GM12873 (cell line): ENCODE data around the gene ARL6IP6.

ENCODE experiments used
- CTCF ChIP-seq: IDR thresholded peaks from 2 replicates; pipeline ENCODE4 v1.5.1; 2012; ENCODE audit warnings: low read depth, mild to moderate bottlenecking, moderate library complexity, low read length, control low read depth; ENCODE audit not compliant: insufficient read depth; ENCODE audit errors: missing control alignments

The ARL6IP6 gene

GRCh38 chr2:152710713-152711112 lies 7.7 kb upstream of the ARL6IP6 start:
- TF ChIP-seq CTCF: no peak

GRCh38 chr2:152715112-152715511 lies 3.3 kb upstream of the ARL6IP6 start:
- no peak for TF ChIP-seq CTCF

- peak; percentile 76 for TF ChIP-seq CTCF
These were observed 2.5 kb upstream of the ARL6IP6 start for GRCh38 chr2:152715854-152716428.

- TF ChIP-seq CTCF: no peak
These were observed 1.6 kb upstream of the ARL6IP6 start for GRCh38 chr2:152716805-152717227.

GRCh38 chr2:152717228-152718075 lies 968 bp upstream of the ARL6IP6 start, which contains the start of gene PRPF40A:
Gene PRPF40A (minus strand): TSS chr2:152717461. CDS start chr2:152717439, 22 bp downstream.
- TF ChIP-seq CTCF: no peak

- no peak for TF ChIP-seq CTCF
These were observed 657 bp downstream of the ARL6IP6 start for GRCh38 chr2:152718909-152719645.

- TF ChIP-seq CTCF: no peak
These were observed 2.4 kb downstream of the ARL6IP6 start for GRCh38 chr2:152720794-152721193.
